ENCODE measurements around the gene WBP1L.

DNA sequence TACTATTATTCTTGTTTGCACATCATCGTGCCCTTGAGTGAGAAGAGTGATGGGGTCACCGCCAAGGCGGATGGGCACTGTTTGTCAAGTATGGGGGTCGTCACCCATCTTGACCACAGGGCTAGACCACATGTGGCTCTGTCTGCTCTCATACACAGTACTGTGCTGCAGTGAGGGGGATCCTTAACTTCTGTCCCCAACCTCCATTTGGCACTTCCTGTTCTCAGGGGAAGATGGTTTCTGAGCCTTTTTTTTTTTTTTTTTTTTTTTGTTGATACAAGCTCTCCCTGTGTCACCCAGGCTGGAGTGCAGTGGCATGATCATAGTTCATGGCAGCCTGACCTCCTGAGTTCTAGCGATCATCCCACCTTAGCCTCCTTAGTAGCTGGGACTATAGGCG lies 13.6 kb downstream of the WBP1L start:
- no peak for TF ChIP-seq JDP2 (CRISPR knock-in tag; IDR thresholded peaks at IDR 0.05; ENCODE audit: borderline replicate concordance)
- TF ChIP-seq ZNF354B (CRISPR knock-in tag; IDR thresholded peaks at IDR 0.05), result no peak
- TF ChIP-seq, protein P1, sequence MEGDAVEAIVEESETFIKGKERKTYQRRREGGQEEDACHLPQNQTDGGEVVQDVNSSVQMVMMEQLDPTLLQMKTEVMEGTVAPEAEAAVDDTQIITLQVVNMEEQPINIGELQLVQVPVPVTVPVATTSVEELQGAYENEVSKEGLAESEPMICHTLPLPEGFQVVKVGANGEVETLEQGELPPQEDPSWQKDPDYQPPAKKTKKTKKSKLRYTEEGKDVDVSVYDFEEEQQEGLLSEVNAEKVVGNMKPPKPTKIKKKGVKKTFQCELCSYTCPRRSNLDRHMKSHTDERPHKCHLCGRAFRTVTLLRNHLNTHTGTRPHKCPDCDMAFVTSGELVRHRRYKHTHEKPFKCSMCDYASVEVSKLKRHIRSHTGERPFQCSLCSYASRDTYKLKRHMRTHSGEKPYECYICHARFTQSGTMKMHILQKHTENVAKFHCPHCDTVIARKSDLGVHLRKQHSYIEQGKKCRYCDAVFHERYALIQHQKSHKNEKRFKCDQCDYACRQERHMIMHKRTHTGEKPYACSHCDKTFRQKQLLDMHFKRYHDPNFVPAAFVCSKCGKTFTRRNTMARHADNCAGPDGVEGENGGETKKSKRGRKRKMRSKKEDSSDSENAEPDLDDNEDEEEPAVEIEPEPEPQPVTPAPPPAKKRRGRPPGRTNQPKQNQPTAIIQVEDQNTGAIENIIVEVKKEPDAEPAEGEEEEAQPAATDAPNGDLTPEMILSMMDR (CRISPR knock-in tag; IDR thresholded peaks at IDR 0.05), result no peak
- TF ChIP-seq TCF7L2 (IDR thresholded peaks at IDR 0.05; ENCODE audit: low read depth, low read length), result no peak
- TF ChIP-seq, protein P2, sequence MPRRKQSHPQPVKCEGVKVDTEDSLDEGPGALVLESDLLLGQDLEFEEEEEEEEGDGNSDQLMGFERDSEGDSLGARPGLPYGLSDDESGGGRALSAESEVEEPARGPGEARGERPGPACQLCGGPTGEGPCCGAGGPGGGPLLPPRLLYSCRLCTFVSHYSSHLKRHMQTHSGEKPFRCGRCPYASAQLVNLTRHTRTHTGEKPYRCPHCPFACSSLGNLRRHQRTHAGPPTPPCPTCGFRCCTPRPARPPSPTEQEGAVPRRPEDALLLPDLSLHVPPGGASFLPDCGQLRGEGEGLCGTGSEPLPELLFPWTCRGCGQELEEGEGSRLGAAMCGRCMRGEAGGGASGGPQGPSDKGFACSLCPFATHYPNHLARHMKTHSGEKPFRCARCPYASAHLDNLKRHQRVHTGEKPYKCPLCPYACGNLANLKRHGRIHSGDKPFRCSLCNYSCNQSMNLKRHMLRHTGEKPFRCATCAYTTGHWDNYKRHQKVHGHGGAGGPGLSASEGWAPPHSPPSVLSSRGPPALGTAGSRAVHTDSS (CRISPR knock-in tag; conservative IDR thresholded peaks at IDR 0.05), result no peak
- no peak for TF ChIP-seq SETDB1 (CRISPR knock-in tag; IDR thresholded peaks at IDR 0.05; ENCODE audit: borderline replicate concordance)
- no peak for TF ChIP-seq ZNF530 (CRISPR knock-in tag; IDR thresholded peaks at IDR 0.05; ENCODE audit: low read depth)
